T-helper 2 cell treated with Interferon-gamma antibody and Interleukin-4, amounts not matched to agents 100 ng/mL and 5 ng/mL, for 36 hours (primary cell): ENCODE data around the gene ERCC2. TPM values are rescaled to one million over a fixed set of nuclear protein-coding genes. Genes with fewer than 3 reads are reported as not detected.
"Not testable (repeated sequence)": the region's sequence is repeated elsewhere in the genome, so short reads cannot be mapped to it uniquely, and the experiment has no call there.

ENCODE experiments used
- intact Hi-C: fragments of 100-400 bp; cut with micrococcal nuclease; formaldehyde crosslinking; loops from one replicate; pipeline ENCODE4 v1.15.1; 2023
- total RNA-seq: library from RNA; stranded (reverse); gene quantifications from 2 replicates; pipeline ENCODE4 v1.2.3, GENCODE V29; 2022

Gene ERCC2
- total RNA-seq, 1 donor from 2014 or later = 24.0 TPM

GRCh38 chr19:45340232-45340898, 30.0 kb downstream of the ERCC2 start, which contains the start of gene KLC3:
TSS of gene KLC3 (plus strand) at chr19:45340750. CDS start at chr19:45345542, 4,792 bp downstream.
- intact Hi-C loops = no loop called here

- intact Hi-C loops = loop anchor here (5.0 kb wide), 2 partner anchors 87 to 557 kb away; partner anchors contain the start of gene MARK4
Observed at GRCh38 chr19:45339629-45340028, 30.7 kb downstream of the ERCC2 start.

- intact Hi-C loops = loop anchor here (5.0 kb wide), 2 partner anchors 84 to 554 kb away; partner anchors contain the start of gene MARK4
Observed at GRCh38 chr19:45336696-45337251, 33.6 kb downstream of the ERCC2 start.

- intact Hi-C loops = loop anchor here (5.0 kb wide), 2 partner anchors 83 to 553 kb away; partner anchors contain the start of gene MARK4
Observed at GRCh38 chr19:45334881-45335280, 35.5 kb downstream of the ERCC2 start.

GRCh38 chr19:45333609-45334303, 36.6 kb downstream of the ERCC2 start:
- intact Hi-C loops = no loop called here

- intact Hi-C loops = no loop called here
Observed at GRCh38 chr19:45331411-45331810, 39.0 kb downstream of the ERCC2 start.

GRCh38 chr19:45327404-45328143, 42.8 kb downstream of the ERCC2 start:
- intact Hi-C loops = no loop called here

GRCh38 chr19:45324349-45324907, 45.9 kb downstream of the ERCC2 start:
- intact Hi-C loops = no loop called here

- intact Hi-C loops = no loop called here
Observed at GRCh38 chr19:45323671-45324081, 46.7 kb downstream of the ERCC2 start.

GRCh38 chr19:45322744-45323281, 47.6 kb downstream of the ERCC2 start, which contains the start of gene CKM:
TSS of gene CKM (minus strand) at chr19:45322875. CDS start at chr19:45319713, 3,162 bp downstream.
- intact Hi-C loops = no loop called here

- intact Hi-C loops = no loop called here
Observed at GRCh38 chr19:45322311-45322710, 48.1 kb downstream of the ERCC2 start.

- intact Hi-C loops = no loop called here
Observed at GRCh38 chr19:45321848-45322247, 48.5 kb downstream of the ERCC2 start.

GRCh38 chr19:45320997-45321775, 49.2 kb downstream of the ERCC2 start:
- intact Hi-C loops = no loop called here

GRCh38 chr19:45315304-45315703, 55.1 kb downstream of the ERCC2 start:
- intact Hi-C loops = no loop called here

GRCh38 chr19:45314708-45315245, 55.6 kb downstream of the ERCC2 start:
- intact Hi-C loops = no loop called here

- intact Hi-C loops = not testable (repeated sequence)
Observed at GRCh38 chr19:45312285-45312684, 58.1 kb downstream of the ERCC2 start.

GRCh38 chr19:45311621-45312020, 58.8 kb downstream of the ERCC2 start:
- intact Hi-C loops = no loop called here

GRCh38 chr19:45309322-45309721, 61.1 kb downstream of the ERCC2 start:
- intact Hi-C loops = not testable (repeated sequence)

GRCh38 chr19:45307361-45307760, 63.0 kb downstream of the ERCC2 start:
- intact Hi-C loops = no loop called here
